HL-60 (cell line): ENCODE results near the gene TRIP11.

ENCODE experiments used
- DNase-seq, 2 experiments: peaks; one replicate each; pipeline ENCODE4 v3.0.0-alpha.2; 2010 to 2020; ENCODE audit warnings: low read depth in 1 of 2, low spot score in 1 of 2
- H3K27ac ChIP-seq: fragments of 250-450 bp; sonication (Bioruptor Pico); replicated peaks from 2 replicates; pipeline ENCODE4 v1.5.1; 2020; ENCODE audit warnings: mild to moderate bottlenecking, moderate library complexity
- H3K27me3 ChIP-seq: fragments of 250-450 bp; sonication (Bioruptor Pico); 2 replicates; pipeline ENCODE4 v1.5.1; 2021; ENCODE audit warnings: mild to moderate bottlenecking, moderate library complexity; ENCODE audit not compliant: insufficient read depth, poor library complexity, severe bottlenecking
- H3K4me3 ChIP-seq: replicated peaks from 2 replicates; pipeline ENCODE4 v1.5.1; 2011; ENCODE audit warnings: mild to moderate bottlenecking, control low read depth, low read length; ENCODE audit not compliant: insufficient read depth
- GABPA ChIP-seq: IDR thresholded peaks from 2 replicates; pipeline ENCODE4 v1.6.1; 2012; ENCODE audit warnings: low read depth
- POLR2AphosphoS5 ChIP-seq: IDR thresholded peaks from 2 replicates; pipeline ENCODE4 v1.6.1; 2012; ENCODE audit warnings: low read depth
- SPI1 ChIP-seq: IDR thresholded peaks from 2 replicates; pipeline ENCODE4 v1.6.1; 2012; ENCODE audit warnings: low read depth, mild to moderate bottlenecking, borderline replicate concordance
- TF ChIP-seq, protein P1 (sequence below): IDR thresholded peaks from 2 replicates; pipeline ENCODE4 v1.6.1; 2012; ENCODE audit warnings: low read depth; ENCODE audit not compliant: insufficient replicate concordance
- TF ChIP-seq, protein P2 (sequence below): IDR thresholded peaks from one replicate; pipeline ENCODE4 v1.5.1; 2011; ENCODE audit warnings: low read length, control low read depth, inconsistent platforms; ENCODE audit not compliant: insufficient read depth

Gene TRIP11

DNA sequence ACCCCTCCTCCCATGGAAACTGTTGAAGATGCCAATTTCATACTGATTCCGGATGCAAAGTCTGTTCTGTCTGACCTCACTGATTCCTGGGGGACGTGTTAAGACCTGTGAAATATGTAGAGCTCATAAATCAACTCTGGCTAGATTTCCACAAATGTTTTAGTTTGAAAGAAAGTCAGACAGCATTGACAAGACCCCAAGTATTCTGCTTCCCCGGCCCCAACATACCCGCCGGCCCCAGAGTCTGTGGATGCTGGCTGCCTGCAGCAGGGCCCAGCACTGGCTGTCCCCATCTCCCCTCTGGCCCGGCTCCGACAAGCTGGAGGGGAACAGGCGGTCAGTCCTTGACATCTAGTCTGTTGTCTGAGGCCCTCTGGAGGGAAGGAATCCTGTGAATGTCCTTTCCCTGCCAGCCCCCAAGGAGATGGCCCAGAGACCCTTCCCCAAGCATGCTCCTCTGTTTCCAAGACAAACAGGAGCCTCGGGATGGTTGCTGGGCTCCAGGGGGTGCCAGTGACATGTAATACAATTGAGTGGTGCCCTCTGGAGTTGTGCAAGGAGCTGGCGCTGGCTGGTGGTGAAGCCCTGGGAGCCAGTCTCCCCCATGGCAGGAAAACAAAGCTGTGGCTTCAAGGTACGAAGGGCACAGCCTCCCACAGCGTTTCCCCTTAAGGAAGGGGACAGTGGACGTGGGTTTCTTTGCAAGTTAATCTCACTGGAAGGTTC lies 114.7 kb downstream of the TRIP11 start:
- Histone ChIP-seq H3K27ac (no peak overlapping the region), H3K4me3 (no peak overlapping the region), H3K27me3 (no peaks in the 10 kb centered on the region)
- TF ChIP-seq SPI1 (no peak), POLR2AphosphoS5 (no peak), GABPA (no peak)
- TF ChIP-seq, protein P1, sequence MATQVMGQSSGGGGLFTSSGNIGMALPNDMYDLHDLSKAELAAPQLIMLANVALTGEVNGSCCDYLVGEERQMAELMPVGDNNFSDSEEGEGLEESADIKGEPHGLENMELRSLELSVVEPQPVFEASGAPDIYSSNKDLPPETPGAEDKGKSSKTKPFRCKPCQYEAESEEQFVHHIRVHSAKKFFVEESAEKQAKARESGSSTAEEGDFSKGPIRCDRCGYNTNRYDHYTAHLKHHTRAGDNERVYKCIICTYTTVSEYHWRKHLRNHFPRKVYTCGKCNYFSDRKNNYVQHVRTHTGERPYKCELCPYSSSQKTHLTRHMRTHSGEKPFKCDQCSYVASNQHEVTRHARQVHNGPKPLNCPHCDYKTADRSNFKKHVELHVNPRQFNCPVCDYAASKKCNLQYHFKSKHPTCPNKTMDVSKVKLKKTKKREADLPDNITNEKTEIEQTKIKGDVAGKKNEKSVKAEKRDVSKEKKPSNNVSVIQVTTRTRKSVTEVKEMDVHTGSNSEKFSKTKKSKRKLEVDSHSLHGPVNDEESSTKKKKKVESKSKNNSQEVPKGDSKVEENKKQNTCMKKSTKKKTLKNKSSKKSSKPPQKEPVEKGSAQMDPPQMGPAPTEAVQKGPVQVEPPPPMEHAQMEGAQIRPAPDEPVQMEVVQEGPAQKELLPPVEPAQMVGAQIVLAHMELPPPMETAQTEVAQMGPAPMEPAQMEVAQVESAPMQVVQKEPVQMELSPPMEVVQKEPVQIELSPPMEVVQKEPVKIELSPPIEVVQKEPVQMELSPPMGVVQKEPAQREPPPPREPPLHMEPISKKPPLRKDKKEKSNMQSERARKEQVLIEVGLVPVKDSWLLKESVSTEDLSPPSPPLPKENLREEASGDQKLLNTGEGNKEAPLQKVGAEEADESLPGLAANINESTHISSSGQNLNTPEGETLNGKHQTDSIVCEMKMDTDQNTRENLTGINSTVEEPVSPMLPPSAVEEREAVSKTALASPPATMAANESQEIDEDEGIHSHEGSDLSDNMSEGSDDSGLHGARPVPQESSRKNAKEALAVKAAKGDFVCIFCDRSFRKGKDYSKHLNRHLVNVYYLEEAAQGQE: no peak
- TF ChIP-seq, protein P2, sequence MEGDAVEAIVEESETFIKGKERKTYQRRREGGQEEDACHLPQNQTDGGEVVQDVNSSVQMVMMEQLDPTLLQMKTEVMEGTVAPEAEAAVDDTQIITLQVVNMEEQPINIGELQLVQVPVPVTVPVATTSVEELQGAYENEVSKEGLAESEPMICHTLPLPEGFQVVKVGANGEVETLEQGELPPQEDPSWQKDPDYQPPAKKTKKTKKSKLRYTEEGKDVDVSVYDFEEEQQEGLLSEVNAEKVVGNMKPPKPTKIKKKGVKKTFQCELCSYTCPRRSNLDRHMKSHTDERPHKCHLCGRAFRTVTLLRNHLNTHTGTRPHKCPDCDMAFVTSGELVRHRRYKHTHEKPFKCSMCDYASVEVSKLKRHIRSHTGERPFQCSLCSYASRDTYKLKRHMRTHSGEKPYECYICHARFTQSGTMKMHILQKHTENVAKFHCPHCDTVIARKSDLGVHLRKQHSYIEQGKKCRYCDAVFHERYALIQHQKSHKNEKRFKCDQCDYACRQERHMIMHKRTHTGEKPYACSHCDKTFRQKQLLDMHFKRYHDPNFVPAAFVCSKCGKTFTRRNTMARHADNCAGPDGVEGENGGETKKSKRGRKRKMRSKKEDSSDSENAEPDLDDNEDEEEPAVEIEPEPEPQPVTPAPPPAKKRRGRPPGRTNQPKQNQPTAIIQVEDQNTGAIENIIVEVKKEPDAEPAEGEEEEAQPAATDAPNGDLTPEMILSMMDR: no peak
- no peak for DNase-seq

DNA sequence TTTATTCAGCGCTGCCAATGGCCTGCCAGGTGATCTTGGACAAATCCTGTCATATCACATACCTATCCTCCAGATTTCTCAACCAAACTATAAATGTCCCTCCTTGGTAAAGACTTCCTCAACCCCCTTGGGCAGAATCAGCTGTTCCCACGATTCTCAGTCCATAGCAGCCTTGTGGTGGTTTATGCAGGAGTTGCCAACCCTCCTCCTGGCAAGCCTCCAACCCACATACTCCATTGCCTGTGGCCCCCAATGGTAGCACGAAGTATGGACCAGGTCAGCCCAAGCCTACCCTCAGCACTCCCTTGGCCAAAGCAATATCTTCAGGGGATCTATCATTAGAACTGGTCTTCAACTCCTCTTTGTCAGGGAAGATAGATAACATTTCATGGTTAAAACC lies 119.3 kb downstream of the TRIP11 start:
- Histone ChIP-seq H3K4me3 (no peak overlapping the region), H3K27ac (no peak overlapping the region), H3K27me3 (no peaks in the 10 kb centered on the region)
- DNase-seq: no peak
- TF ChIP-seq SPI1 (no peak), POLR2AphosphoS5 (no peak), GABPA (no peak)
- TF ChIP-seq, protein P1: no peak
- TF ChIP-seq, protein P2: no peak

DNA sequence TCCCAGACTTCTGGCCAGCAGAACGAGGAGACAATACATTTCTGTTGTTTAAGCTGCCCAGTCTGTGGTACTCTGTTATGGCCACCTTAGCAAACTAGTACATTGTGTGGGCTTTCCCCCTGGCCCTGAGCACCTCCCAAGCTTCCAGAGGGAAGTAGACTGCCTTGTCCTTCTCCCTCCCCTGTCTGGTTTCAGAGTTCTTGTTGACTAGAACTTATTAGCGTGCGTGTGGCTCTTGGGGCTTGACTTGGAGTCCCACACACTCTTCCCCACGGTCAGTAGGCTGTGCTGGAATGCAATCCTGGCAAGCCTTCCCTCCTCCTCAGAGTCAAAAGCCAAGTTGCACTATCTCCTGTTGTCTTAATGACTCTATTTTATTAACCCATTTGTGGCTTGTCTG lies 120.0 kb downstream of the TRIP11 start:
- no peak for DNase-seq
- H3K27me3 ChIP-seq: no peaks in the 10 kb centered on the region
- TF ChIP-seq, protein P1: no peak
- TF ChIP-seq, protein P2: no peak
- TF ChIP-seq SPI1 (no peak), POLR2AphosphoS5 (no peak), GABPA (no peak)
- no peak overlapping the region for H3K27ac ChIP-seq
- H3K4me3 ChIP-seq: no peak overlapping the region
